Breast epithelium (tissue), 4 donors: ENCODE data around the gene TRPV6. TPM values are rescaled to one million over a fixed set of nuclear protein-coding genes. Genes with fewer than 3 reads are reported as not detected.

ENCODE experiments used
- DNase-seq, 2 donors: peaks; one replicate each; pipeline ENCODE4 v3.0.0-alpha.2; 2019; ENCODE audit warnings: low spot score in 2 of 2
- H3K27ac ChIP-seq, 2 donors: fragments of 200-600 bp; sonication (generic) in 1 of 2; one replicate each; pipeline ENCODE4 v1.5.1; 2016 to 2019; ENCODE audit warnings: mild to moderate bottlenecking in 1 of 2
- H3K27me3 ChIP-seq, 2 donors: fragments of 200-600 bp; sonication (generic) in 1 of 2; one replicate each; pipeline versions ENCODE4 v1.5.1 to v1.6.0; 2017 to 2019; ENCODE audit warnings: control low read depth in 1 of 2, mild to moderate bottlenecking in 1 of 2
- H3K36me3 ChIP-seq: fragments of 200-600 bp; one replicate; pipeline ENCODE4 v1.5.1; 2019
- H3K4me1 ChIP-seq, 2 donors: fragments of 200-600 bp; sonication (generic); one replicate each; pipeline ENCODE4 v1.5.1; 2016 to 2019; ENCODE audit warnings: control low read depth in 1 of 2
- H3K4me3 ChIP-seq, 3 donors: fragments of 200-600 bp; sonication (generic); 1 replicate in 2 of 3; 2 replicates in 1 of 3; pipeline ENCODE4 v1.5.1; 2016 to 2019; ENCODE audit warnings: mild to moderate bottlenecking in 3 of 3, moderate library complexity in 2 of 3
- H3K9me3 ChIP-seq, 2 donors: fragments of 200-600 bp; sonication (generic) in 1 of 2; one replicate each; pipeline ENCODE4 v1.5.1; 2016 to 2019; ENCODE audit warnings: control low read depth in 1 of 2
- POLR2A ChIP-seq: fragments of 450-650 bp; IDR thresholded peaks from one replicate; pipeline ENCODE4 v1.6.1; 2016; ENCODE audit warnings: antibody characterized with exemption, mild to moderate bottlenecking, moderate library complexity
- POLR2AphosphoS5 ChIP-seq, 3 donors: sonication (generic); formaldehyde crosslinking; IDR thresholded peaks; one replicate each; pipeline ENCODE4 v1.6.1; 2017; ENCODE audit warnings: antibody characterized with exemption in 3 of 3
- intact Hi-C: fragments of 100-400 bp; cut with DNase I; formaldehyde crosslinking; loops from one replicate; pipeline ENCODE4 v1.15.1; 2023; ENCODE audit warnings: low total_unique reads
- total RNA-seq, 3 donors: library from RNA; depleted of rRNA; stranded (reverse); fragments of >200 nt; gene quantifications; one replicate each; pipeline ENCODE4 v1.1.0, GENCODE V29; 2016
- TF ChIP-seq, protein P1 (sequence below), 3 donors: fragments of 450-650 bp; IDR thresholded peaks; one replicate each; pipeline ENCODE4 v1.5.1; 2016 to 2017; ENCODE audit warnings: antibody characterized with exemption in 3 of 3, mild to moderate bottlenecking in 3 of 3, moderate library complexity in 3 of 3

Gene TRPV6
- total RNA-seq, 3 donors from 2014 or later: under 0.01 to 19.8 (median 13.4) TPM

DNA sequence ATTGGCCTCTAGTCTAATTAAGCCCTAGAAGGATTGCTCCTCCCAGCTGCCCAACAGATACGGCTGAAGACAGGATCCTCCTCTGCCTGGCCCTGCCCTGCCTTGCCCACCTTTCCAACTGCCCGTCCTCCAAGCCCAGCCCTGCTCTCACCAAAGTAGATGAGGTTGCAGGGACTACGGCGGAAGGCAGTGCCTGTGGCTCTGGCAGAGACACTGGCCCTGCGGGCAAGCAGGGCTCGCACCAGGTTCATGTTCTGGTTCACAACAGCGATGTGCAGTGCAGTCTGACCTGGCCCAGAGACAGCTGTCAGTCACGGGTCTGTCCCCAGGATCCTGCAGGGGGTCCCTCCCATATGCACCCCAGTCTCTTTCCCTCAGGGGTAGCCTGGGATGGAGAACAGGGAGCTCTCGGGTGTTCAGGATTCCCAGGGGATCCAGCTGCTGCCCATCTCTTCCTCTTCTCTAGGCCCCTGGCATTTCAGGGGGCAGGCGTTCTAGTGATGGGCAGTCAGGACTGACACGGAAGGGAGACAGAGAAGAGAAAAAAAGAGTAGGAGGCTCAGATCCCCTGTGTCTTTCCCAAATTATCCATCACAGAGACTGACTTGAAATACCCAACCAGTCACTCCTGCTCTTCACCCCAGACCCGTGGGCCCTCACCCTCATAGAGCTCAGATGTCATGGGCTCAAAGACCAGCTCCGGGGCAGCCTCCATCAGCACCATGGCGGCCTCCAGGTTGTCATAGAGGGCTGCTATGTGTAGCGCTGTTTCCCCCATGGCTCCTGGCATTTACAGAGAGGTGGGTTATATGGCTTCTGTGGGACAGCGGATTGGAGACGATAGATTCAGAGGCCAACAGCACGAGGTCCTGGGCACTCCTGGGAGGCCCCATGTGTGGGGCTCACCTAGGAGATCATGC lies 8.3 kb downstream of the TRPV6 start:
- DNase-seq: no peak
- H3K4me3 ChIP-seq: no peak overlapping the region
- no peaks in the 10 kb centered on the region for H3K9me3 ChIP-seq
- no peak overlapping the region for H3K27ac ChIP-seq
- intact Hi-C loops: no loop called here
- no peaks in the 10 kb centered on the region for H3K4me1 ChIP-seq
- TF ChIP-seq POLR2A: no peak
- TF ChIP-seq, protein P1, sequence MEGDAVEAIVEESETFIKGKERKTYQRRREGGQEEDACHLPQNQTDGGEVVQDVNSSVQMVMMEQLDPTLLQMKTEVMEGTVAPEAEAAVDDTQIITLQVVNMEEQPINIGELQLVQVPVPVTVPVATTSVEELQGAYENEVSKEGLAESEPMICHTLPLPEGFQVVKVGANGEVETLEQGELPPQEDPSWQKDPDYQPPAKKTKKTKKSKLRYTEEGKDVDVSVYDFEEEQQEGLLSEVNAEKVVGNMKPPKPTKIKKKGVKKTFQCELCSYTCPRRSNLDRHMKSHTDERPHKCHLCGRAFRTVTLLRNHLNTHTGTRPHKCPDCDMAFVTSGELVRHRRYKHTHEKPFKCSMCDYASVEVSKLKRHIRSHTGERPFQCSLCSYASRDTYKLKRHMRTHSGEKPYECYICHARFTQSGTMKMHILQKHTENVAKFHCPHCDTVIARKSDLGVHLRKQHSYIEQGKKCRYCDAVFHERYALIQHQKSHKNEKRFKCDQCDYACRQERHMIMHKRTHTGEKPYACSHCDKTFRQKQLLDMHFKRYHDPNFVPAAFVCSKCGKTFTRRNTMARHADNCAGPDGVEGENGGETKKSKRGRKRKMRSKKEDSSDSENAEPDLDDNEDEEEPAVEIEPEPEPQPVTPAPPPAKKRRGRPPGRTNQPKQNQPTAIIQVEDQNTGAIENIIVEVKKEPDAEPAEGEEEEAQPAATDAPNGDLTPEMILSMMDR (IDR thresholded peaks at IDR 0.05): no peak
- no peak for TF ChIP-seq POLR2AphosphoS5 (IDR thresholded peaks at IDR 0.05)
- H3K27me3 ChIP-seq: no peaks in the 10 kb centered on the region
- H3K36me3 ChIP-seq: no peaks in the 10 kb centered on the region

DNA sequence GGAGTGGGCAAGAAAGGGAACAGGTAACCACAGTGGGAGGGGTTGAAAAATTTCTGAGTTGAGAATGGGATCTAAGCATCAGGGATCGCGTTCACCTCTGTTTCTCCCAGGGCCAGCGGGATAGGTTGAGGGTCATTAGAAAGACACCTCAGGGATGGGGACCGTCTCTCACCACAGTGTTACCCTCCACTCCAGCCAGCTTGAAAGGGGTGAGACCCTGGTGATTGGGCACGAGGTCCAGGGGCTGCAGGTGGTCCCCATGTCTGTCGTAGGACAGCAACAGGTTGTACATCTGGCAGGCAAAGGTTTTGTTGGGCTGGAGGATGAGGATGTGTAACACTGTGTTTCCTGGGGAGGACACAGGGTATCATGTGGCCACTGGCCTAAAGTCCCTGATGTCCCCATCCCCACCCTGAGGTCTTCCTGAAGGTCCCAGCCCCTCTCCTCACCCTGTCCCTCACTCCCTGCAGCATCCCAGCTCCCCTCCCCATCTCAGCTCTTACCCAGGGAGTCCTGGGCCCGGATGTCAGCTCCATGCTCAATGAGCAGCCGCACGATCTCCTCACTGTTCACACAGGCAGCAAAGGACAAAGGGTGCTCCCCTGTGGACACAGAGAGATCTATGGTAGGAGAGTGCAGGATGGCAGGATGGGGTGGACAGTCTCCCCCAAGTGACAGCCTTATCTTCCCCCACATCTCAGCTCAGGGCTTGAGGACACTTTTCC lies 9.1 kb downstream of the TRPV6 start:
- Histone ChIP-seq H3K9me3 (no peaks in the 10 kb centered on the region), H3K27me3 (no peaks in the 10 kb centered on the region), H3K4me1 (no peaks in the 10 kb centered on the region), H3K36me3 (no peaks in the 10 kb centered on the region), H3K4me3 (no peak overlapping the region), H3K27ac (no peak overlapping the region)
- DNase-seq: no peak
- intact Hi-C loops: no loop called here
- TF ChIP-seq, protein P1 (IDR thresholded peaks at IDR 0.05): no peak
- no peak for TF ChIP-seq POLR2A
- TF ChIP-seq POLR2AphosphoS5 (IDR thresholded peaks at IDR 0.05): no peak

DNA sequence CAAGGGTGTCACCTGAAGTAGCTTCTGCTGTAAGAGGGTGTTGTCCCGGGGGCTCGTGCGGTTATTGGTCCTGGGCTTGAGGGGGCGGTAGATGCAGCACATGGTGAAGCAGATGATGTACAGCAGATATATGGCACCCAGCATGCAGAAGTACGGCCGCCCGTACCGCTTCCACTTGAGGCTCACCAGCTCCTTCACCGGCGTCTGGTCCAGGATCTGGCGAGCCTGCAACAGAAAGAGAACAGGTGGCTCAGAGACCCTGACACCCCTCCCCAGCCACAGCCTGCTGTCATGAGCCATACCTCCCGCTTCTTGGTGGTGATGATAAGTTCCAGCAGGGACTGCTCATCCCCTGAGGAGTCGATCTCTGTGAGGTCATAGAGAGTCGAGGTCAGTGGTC lies 10.1 kb downstream of the TRPV6 start:
- Histone ChIP-seq H3K4me3 (no peak overlapping the region), H3K27me3 (no peaks in the 10 kb centered on the region), H3K9me3 (no peaks in the 10 kb centered on the region), H3K36me3 (no peaks in the 10 kb centered on the region), H3K27ac (no peak overlapping the region), H3K4me1 (no peaks in the 10 kb centered on the region)
- TF ChIP-seq, protein P1 (IDR thresholded peaks at IDR 0.05): no peak
- no peak for TF ChIP-seq POLR2A
- TF ChIP-seq POLR2AphosphoS5 (IDR thresholded peaks at IDR 0.05): no peak
- intact Hi-C loops: loop anchor here (2.0 kb wide), 1 partner anchor 13 kb away; no protein-coding TSS in a partner anchor
- no peak for DNase-seq

DNA sequence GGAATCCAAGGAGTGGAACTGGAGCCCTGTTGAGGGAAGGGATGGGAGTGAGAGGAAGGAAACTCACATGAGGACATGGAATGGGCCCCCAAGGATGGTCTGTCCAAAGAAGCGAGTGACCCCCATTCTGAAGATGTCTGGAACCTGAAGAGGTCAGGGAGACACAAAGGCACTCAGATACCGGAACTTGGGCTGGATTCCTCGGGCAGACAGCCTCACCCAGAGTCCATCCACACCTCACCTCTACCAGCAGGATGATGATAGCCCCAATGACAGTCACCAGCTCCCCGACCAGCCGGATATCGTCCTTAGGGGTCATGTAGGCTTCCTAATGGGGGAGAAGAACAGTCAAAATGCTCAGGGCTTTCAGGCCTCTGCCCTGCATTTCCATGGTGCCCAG lies 10.7 kb downstream of the TRPV6 start:
- Histone ChIP-seq H3K9me3 (no peaks in the 10 kb centered on the region), H3K4me1 (no peaks in the 10 kb centered on the region), H3K4me3 (no peak overlapping the region), H3K27ac (no peak overlapping the region), H3K36me3 (no peaks in the 10 kb centered on the region), H3K27me3 (no peaks in the 10 kb centered on the region)
- DNase-seq: no peak
- intact Hi-C loops: loop anchor here (2.0 kb wide), 1 partner anchor 14 kb away; no protein-coding TSS in a partner anchor
- TF ChIP-seq POLR2A: no peak
- TF ChIP-seq, protein P1 (IDR thresholded peaks at IDR 0.05): no peak
- no peak for TF ChIP-seq POLR2AphosphoS5 (IDR thresholded peaks at IDR 0.05)

DNA sequence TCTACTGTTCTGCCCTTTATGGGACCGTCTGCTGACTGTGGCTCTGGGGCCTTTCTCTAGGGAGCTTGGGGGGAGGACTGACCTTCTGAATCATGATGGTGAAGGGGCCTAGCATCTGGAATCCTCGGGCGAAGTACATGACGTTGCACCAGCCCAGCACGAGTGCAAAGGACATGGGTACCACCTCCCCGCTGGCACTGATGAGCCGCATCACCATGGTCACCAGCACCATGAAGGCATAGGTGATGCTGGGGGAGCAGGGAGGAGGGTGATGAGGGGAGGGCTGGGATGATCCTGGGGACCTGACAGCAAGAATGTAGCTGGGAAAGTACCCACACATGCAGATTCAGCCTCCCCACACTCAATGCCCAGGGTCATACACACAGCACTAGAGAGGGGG lies 11.1 kb downstream of the TRPV6 start:
- no peak for TF ChIP-seq POLR2A
- TF ChIP-seq POLR2AphosphoS5 (IDR thresholded peaks at IDR 0.05): no peak
- TF ChIP-seq, protein P1 (IDR thresholded peaks at IDR 0.05): no peak
- Histone ChIP-seq H3K36me3 (no peaks in the 10 kb centered on the region), H3K4me1 (no peaks in the 10 kb centered on the region), H3K4me3 (no peak overlapping the region), H3K9me3 (no peaks in the 10 kb centered on the region), H3K27me3 (no peaks in the 10 kb centered on the region), H3K27ac (no peak overlapping the region)
- intact Hi-C loops: loop anchor here (2.0 kb wide), 1 partner anchor 14 kb away; no protein-coding TSS in a partner anchor
- no peak for DNase-seq
